HEK293 (cell line): ENCODE data around the gene CD81.

Experiments used
- CTCF ChIA-PET: fragments of 350-600 bp; formaldehyde crosslinking; extraction: SDS; loops from one replicate; lab custom pipeline; 2021; ENCODE audit warnings: antibody characterized with exemption; lab: Yijun Ruan, JAX
- POLR2A ChIA-PET: fragments of 300-600 bp; formaldehyde crosslinking; extraction: SDS; loops from one replicate; lab custom pipeline; 2020; ENCODE audit warnings: antibody characterized with exemption, inconsistent platforms; lab: Yijun Ruan, JAX
- H3K27ac ChIP-seq: fragments of 200-500 bp; sonication (Bioruptor generic); 2 replicates; pipeline ENCODE4 v1.5.1; 2014; ENCODE audit warnings: low read depth, low read length, control low read depth, inconsistent platforms; ENCODE audit errors: extremely low read depth
- H3K36me3 ChIP-seq, 2 experiments: fragments of 200-500 bp in 1 of 2; sonication (Bioruptor generic) in 1 of 2; 1 replicate in 1 of 2; 2 replicates in 1 of 2; pipeline ENCODE4 v1.5.1; 2014 to 2017; ENCODE audit warnings: inconsistent platforms in 2 of 2, low read length in 2 of 2; ENCODE audit not compliant: control insufficient read depth in 2 of 2, insufficient read depth in 1 of 2
- H3K4me1 ChIP-seq: fragments of 200-500 bp; sonication (Bioruptor generic); 2 replicates; pipeline ENCODE4 v1.5.1; 2014; ENCODE audit warnings: mild to moderate bottlenecking, low read length, inconsistent platforms; ENCODE audit not compliant: control insufficient read depth, insufficient read depth
- H3K4me3 ChIP-seq: 2 replicates; pipeline ENCODE4 v1.5.1; 2011; ENCODE audit warnings: low read depth, mild to moderate bottlenecking, control low read depth, low read length, moderate library complexity
- H3K9me3 ChIP-seq: fragments of 200-500 bp; sonication (Bioruptor generic); 2 replicates; pipeline ENCODE4 v1.5.1; 2014; ENCODE audit warnings: low read depth, low read length, inconsistent platforms; ENCODE audit not compliant: control insufficient read depth, insufficient read depth
- EGR2 ChIP-seq: fragments of 450-650 bp; formaldehyde crosslinking; IDR thresholded peaks from 2 replicates; pipeline ENCODE4 v1.5.1; 2016; ENCODE audit warnings: low read depth, missing biosample characterization, missing genetic modification characterization
- GLIS1 ChIP-seq: fragments of 450-650 bp; formaldehyde crosslinking; IDR thresholded peaks from 2 replicates; pipeline ENCODE4 v1.5.1; 2016; ENCODE audit warnings: missing biosample characterization, missing genetic modification characterization
- HOXA7 ChIP-seq: sonication (generic); formaldehyde crosslinking; IDR thresholded peaks from 2 replicates; pipeline ENCODE4 v1.8.1; 2022; ENCODE audit warnings: missing genetic modification reagents, borderline replicate concordance
- INSM2 ChIP-seq: fragments of 450-650 bp; formaldehyde crosslinking; IDR thresholded peaks from 2 replicates; pipeline ENCODE4 v1.5.1; 2016; ENCODE audit warnings: missing biosample characterization, missing genetic modification characterization
- KLF1 ChIP-seq: fragments of 450-650 bp; formaldehyde crosslinking; IDR thresholded peaks from 2 replicates; pipeline ENCODE4 v1.5.1; 2016; ENCODE audit warnings: missing biosample characterization, missing genetic modification characterization
- PATZ1 ChIP-seq: fragments of 450-650 bp; formaldehyde crosslinking; IDR thresholded peaks from 2 replicates; pipeline ENCODE4 v1.5.1; 2016; ENCODE audit warnings: missing biosample characterization, missing genetic modification characterization
- PBX3 ChIP-seq: sonication (generic); formaldehyde crosslinking; IDR thresholded peaks from 2 replicates; pipeline ENCODE4 v1.8.1; 2022; ENCODE audit warnings: mild to moderate bottlenecking, moderate library complexity, missing genetic modification reagents
- RBAK ChIP-seq: fragments of 450-650 bp; formaldehyde crosslinking; IDR thresholded peaks from 2 replicates; pipeline ENCODE4 v1.5.1; 2016; ENCODE audit warnings: missing biosample characterization, missing genetic modification characterization
- SALL2 ChIP-seq: fragments of 450-650 bp; formaldehyde crosslinking; IDR thresholded peaks from 2 replicates; pipeline ENCODE4 v1.5.0; 2017; ENCODE audit warnings: missing biosample characterization, mild to moderate bottlenecking, missing genetic modification characterization, borderline replicate concordance
- SP2 ChIP-seq: fragments of 450-650 bp; formaldehyde crosslinking; IDR thresholded peaks from 2 replicates; pipeline ENCODE4 v1.5.1; 2016; ENCODE audit warnings: missing biosample characterization, missing genetic modification characterization
- SP3 ChIP-seq: fragments of 450-650 bp; formaldehyde crosslinking; IDR thresholded peaks from 2 replicates; pipeline ENCODE4 v1.5.1; 2016; ENCODE audit warnings: missing biosample characterization, missing genetic modification characterization
- TCF7L2 ChIP-seq: IDR thresholded peaks from 2 replicates; pipeline ENCODE4 v1.6.1; 2011; ENCODE audit warnings: low read depth, mild to moderate bottlenecking, inconsistent platforms, low read length, moderate library complexity, borderline replicate concordance
- YY2 ChIP-seq: fragments of 450-650 bp; formaldehyde crosslinking; IDR thresholded peaks from 2 replicates; pipeline ENCODE4 v1.5.1; 2016; ENCODE audit warnings: missing biosample characterization, missing genetic modification characterization
- ZBTB21 ChIP-seq: fragments of 450-650 bp; formaldehyde crosslinking; IDR thresholded peaks from 2 replicates; pipeline ENCODE4 v1.5.1; 2017; ENCODE audit warnings: missing biosample characterization, missing genetic modification characterization
- ZEB2 ChIP-seq: fragments of 450-650 bp; formaldehyde crosslinking; IDR thresholded peaks from 2 replicates; pipeline ENCODE4 v1.5.1; 2016; ENCODE audit warnings: missing biosample characterization, missing genetic modification characterization
- ZFHX2 ChIP-seq: fragments of 450-650 bp; formaldehyde crosslinking; conservative IDR thresholded peaks from 2 replicates; pipeline ENCODE4 v1.5.1; 2016; ENCODE audit warnings: missing biosample characterization, missing genetic modification characterization
- ZNF132 ChIP-seq: fragments of 450-650 bp; formaldehyde crosslinking; IDR thresholded peaks from 2 replicates; pipeline ENCODE4 v1.5.1; 2017; ENCODE audit warnings: missing biosample characterization, missing genetic modification characterization, borderline replicate concordance
- ZNF211 ChIP-seq: fragments of 450-650 bp; formaldehyde crosslinking; IDR thresholded peaks from 2 replicates; pipeline ENCODE4 v1.5.1; 2016; ENCODE audit warnings: low read depth, missing biosample characterization, missing genetic modification characterization
- ZNF266 ChIP-seq: fragments of 450-650 bp; formaldehyde crosslinking; IDR thresholded peaks from 2 replicates; pipeline ENCODE4 v1.5.1; 2016; ENCODE audit warnings: missing biosample characterization, missing genetic modification characterization, low read depth
- ZNF274 ChIP-seq, 2 experiments: fragments of 200-500 bp in 1 of 2; fragments of 450-650 bp in 1 of 2; sonication (Bioruptor generic) in 1 of 2; formaldehyde crosslinking in 1 of 2; IDR thresholded peaks; 2 replicates each; pipeline versions ENCODE4 v1.5.1 to v1.6.1; 2014 to 2016; ENCODE audit warnings: borderline replicate concordance in 1 of 2, inconsistent platforms in 1 of 2, low read length in 1 of 2, missing biosample characterization in 1 of 2, missing genetic modification characterization in 1 of 2
- ZNF362 ChIP-seq: fragments of 450-650 bp; formaldehyde crosslinking; IDR thresholded peaks from 2 replicates; pipeline ENCODE4 v1.5.1; 2016; ENCODE audit warnings: missing biosample characterization, missing genetic modification characterization
- ZNF366 ChIP-seq: fragments of 450-650 bp; formaldehyde crosslinking; conservative IDR thresholded peaks from 2 replicates; pipeline ENCODE4 v1.5.1; 2016; ENCODE audit warnings: missing biosample characterization, missing genetic modification characterization
- ZNF398 ChIP-seq: fragments of 450-650 bp; formaldehyde crosslinking; IDR thresholded peaks from 2 replicates; pipeline ENCODE4 v1.5.1; 2017; ENCODE audit warnings: missing biosample characterization, missing genetic modification characterization
- ZNF501 ChIP-seq: fragments of 450-650 bp; formaldehyde crosslinking; IDR thresholded peaks from 2 replicates; pipeline ENCODE4 v1.5.1; 2016; ENCODE audit warnings: missing biosample characterization, missing genetic modification characterization
- ZNF596 ChIP-seq: fragments of 450-650 bp; IDR thresholded peaks from 2 replicates; pipeline ENCODE4 v1.5.0; 2018; ENCODE audit warnings: missing biosample characterization, mild to moderate bottlenecking, missing genetic modification characterization, moderate library complexity
- ZNF624 ChIP-seq: fragments of 450-650 bp; formaldehyde crosslinking; IDR thresholded peaks from 2 replicates; pipeline ENCODE4 v1.5.1; 2017; ENCODE audit warnings: missing biosample characterization, missing genetic modification characterization
- ZNF654 ChIP-seq: fragments of 450-650 bp; formaldehyde crosslinking; IDR thresholded peaks from 2 replicates; pipeline ENCODE4 v1.5.1; 2016; ENCODE audit warnings: low read depth, missing biosample characterization, missing genetic modification characterization
- ZNF701 ChIP-seq: fragments of 450-650 bp; formaldehyde crosslinking; IDR thresholded peaks from 2 replicates; pipeline ENCODE4 v1.5.1; 2016; ENCODE audit warnings: missing biosample characterization, missing genetic modification characterization
- ZNF747 ChIP-seq: fragments of 450-650 bp; formaldehyde crosslinking; IDR thresholded peaks from 2 replicates; pipeline ENCODE4 v1.5.1; 2016; ENCODE audit warnings: missing biosample characterization, missing genetic modification characterization
- ZSCAN16 ChIP-seq: fragments of 450-650 bp; formaldehyde crosslinking; IDR thresholded peaks from 2 replicates; pipeline ENCODE4 v1.5.1; 2016; ENCODE audit warnings: missing biosample characterization, missing genetic modification characterization

CD81 gene

GRCh38 chr11:2390725-2391151 lies 13.6 kb downstream of the CD81 start:
- no peak overlapping the region for H3K27ac ChIP-seq
- H3K4me1 ChIP-seq = no peaks in the 10 kb centered on the region
- H3K36me3 ChIP-seq = peaks cover 0 to 85% of the 10 kb centered on the region in 2 experiments; a peak in 1 of 3 replicates
- ChIA-PET POLR2A (interaction anchor here (0.6 to 1.9 kb wide), 6 partner anchors 8 to 573 kb away, joined by 3 to 15 read pairs (median 4); partner anchors contain the start of genes CD81 and TSSC4), CTCF (interaction anchor here (0.6 to 1.4 kb wide), 3 partner anchors 8 to 86 kb away, joined by 3 to 5 read pairs (median 3); no protein-coding TSS in a partner anchor)
- H3K9me3 ChIP-seq = no peaks in the 10 kb centered on the region
- no peak overlapping the region for H3K4me3 ChIP-seq
- TF ChIP-seq SP3 (tag by site-specific recombination) = 0 out of 2 replicates have a peak, but pooled peaks have one; percentile 17
- TF ChIP-seq TCF7L2 = no peak
- TF ChIP-seq PBX3 = no peak
- no peak for TF ChIP-seq ZNF654 (tag by site-specific recombination)
- TF ChIP-seq HOXA7 = no peak
- no peak for TF ChIP-seq ZNF596
- no peak for TF ChIP-seq YY2 (tag by site-specific recombination)
- peak; percentile 93 for TF ChIP-seq KLF1
- no peak for TF ChIP-seq ZBTB21 (tag by site-specific recombination)
- no peak for TF ChIP-seq ZNF274 (IDR thresholded peaks at IDR 0.05; ENCODE audit: low read length)
- TF ChIP-seq ZNF274 (tag by site-specific recombination; IDR thresholded peaks at IDR 0.05; ENCODE audit: borderline replicate concordance) = no peak
- TF ChIP-seq EGR2 (tag by site-specific recombination) = 0 out of 2 replicates have a peak, but pooled peaks have one; percentile 38
- no peak for TF ChIP-seq ZNF266
- no peak for TF ChIP-seq INSM2 (tag by site-specific recombination)
- no peak for TF ChIP-seq ZNF362
- no peak for TF ChIP-seq ZSCAN16
- TF ChIP-seq ZEB2 = no peak
- no peak for TF ChIP-seq ZNF501 (tag by site-specific recombination)
- TF ChIP-seq ZFHX2 (tag by site-specific recombination) = peak; percentile 39
- TF ChIP-seq ZNF624 = no peak
- no peak for TF ChIP-seq SALL2 (tag by site-specific recombination)
- peak; percentile 41; the same call in 1 of the 2 replicates for TF ChIP-seq GLIS1
- TF ChIP-seq ZNF211 (tag by site-specific recombination) = no peak
- no peak for TF ChIP-seq ZNF701 (tag by site-specific recombination)
- TF ChIP-seq SP2 (tag by site-specific recombination) = peak; percentile 32; the same call in 1 of the 2 replicates
- no peak for TF ChIP-seq ZNF132
- TF ChIP-seq ZNF366 (tag by site-specific recombination) = no peak
- TF ChIP-seq PATZ1 = 0 out of 2 replicates have a peak, but pooled peaks have one; percentile 20
- no peak for TF ChIP-seq RBAK
- peak; percentile 73 for TF ChIP-seq ZNF398 (tag by site-specific recombination)
- no peak for TF ChIP-seq ZNF747 (tag by site-specific recombination)
